ENCODE results near the gene DDA1.

The DDA1 gene

DNA sequence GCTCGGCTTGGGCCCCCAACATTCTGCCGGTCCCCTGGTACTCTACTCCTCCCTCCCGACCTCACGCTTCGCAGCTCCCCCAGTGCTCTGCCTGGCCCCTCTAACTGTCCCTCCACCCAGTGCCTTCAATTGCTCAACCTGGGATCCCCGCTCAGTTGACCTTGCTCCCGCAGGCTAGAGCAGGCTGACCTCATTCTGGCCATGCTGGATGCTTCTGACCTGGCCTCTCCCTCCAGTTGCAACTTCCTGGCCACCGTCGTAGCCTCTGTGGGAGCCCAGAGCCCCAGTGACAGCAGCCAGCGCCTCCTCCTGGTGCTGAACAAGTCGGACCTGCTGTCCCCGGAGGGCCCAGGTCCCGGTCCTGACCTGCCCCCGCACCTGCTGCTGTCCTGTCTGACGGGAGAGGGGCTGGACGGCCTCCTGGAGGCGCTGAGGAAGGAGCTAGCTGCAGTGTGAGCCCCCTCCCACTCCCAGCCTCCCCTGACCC lies 31.6 kb downstream of the DDA1 start:
- peaks cover 3% of the 10 kb centered on the region for H3K27me3 Mint-ChIP-seq (ENCODE audit: low read depth, poor library complexity)
- H3K4me1 Mint-ChIP-seq, result peaks cover 40% of the 10 kb centered on the region
- peaks cover 6% of the 10 kb centered on the region for H3K36me3 Mint-ChIP-seq (ENCODE audit: low read depth)
- TF ChIP-seq, protein P1, sequence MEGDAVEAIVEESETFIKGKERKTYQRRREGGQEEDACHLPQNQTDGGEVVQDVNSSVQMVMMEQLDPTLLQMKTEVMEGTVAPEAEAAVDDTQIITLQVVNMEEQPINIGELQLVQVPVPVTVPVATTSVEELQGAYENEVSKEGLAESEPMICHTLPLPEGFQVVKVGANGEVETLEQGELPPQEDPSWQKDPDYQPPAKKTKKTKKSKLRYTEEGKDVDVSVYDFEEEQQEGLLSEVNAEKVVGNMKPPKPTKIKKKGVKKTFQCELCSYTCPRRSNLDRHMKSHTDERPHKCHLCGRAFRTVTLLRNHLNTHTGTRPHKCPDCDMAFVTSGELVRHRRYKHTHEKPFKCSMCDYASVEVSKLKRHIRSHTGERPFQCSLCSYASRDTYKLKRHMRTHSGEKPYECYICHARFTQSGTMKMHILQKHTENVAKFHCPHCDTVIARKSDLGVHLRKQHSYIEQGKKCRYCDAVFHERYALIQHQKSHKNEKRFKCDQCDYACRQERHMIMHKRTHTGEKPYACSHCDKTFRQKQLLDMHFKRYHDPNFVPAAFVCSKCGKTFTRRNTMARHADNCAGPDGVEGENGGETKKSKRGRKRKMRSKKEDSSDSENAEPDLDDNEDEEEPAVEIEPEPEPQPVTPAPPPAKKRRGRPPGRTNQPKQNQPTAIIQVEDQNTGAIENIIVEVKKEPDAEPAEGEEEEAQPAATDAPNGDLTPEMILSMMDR (IDR thresholded peaks at IDR 0.05), result no peak
- H3K4me3 Mint-ChIP-seq, result no peak overlapping the region
- DNase-seq, result no peak
- H3K9me3 Mint-ChIP-seq, result no peaks in the 10 kb centered on the region
- H3K27ac Mint-ChIP-seq, result no peak overlapping the region

DNA sequence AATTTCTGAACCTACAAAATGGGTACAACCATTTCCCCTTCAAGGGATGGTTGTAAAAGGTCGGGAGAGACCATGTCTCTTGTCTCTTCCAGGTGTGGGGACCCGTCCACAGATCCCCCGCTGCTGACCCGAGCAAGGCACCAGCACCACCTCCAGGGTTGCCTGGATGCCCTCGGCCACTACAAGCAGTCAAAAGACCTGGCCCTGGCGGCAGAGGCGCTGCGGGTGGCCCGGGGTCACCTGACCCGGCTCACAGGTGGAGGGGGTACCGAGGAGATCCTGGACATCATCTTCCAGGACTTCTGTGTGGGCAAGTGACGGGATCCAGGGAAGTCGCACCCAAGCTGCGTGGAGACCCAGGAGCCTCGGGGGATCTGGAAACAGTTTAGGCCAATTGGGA lies 32.0 kb downstream of the DDA1 start:
- peaks cover 45% of the 10 kb centered on the region for H3K4me1 Mint-ChIP-seq
- no peak overlapping the region for H3K27ac Mint-ChIP-seq
- TF ChIP-seq, protein P1 (IDR thresholded peaks at IDR 0.05), result no peak
- H3K4me3 Mint-ChIP-seq, result no peak overlapping the region
- no peak for DNase-seq
- peaks cover 3% of the 10 kb centered on the region for H3K27me3 Mint-ChIP-seq (ENCODE audit: low read depth, poor library complexity)
- no peaks in the 10 kb centered on the region for H3K9me3 Mint-ChIP-seq
- peaks cover 6% of the 10 kb centered on the region for H3K36me3 Mint-ChIP-seq (ENCODE audit: low read depth)

DNA sequence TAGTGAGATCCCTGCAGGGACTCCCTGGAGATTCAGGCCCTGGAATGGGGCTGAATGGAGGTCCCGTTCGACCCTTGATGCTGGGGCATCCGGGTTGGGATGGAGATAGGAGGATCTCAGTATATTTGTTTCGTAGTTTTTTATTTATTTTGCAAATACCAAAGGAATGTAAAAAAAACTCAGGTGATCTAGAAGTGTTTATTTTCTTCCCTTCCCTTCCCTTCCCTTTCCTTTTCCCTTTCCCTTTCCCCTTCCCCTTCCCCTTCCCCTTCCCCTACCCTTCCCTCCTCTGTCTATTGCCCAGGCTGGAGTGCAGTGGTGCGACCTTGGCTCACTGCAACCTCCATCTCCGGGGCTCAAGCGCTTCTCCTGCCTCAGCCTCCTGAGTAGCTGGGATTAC lies 32.5 kb downstream of the DDA1 start:
- no peak overlapping the region for H3K4me3 Mint-ChIP-seq
- DNase-seq, result no peak
- no peaks in the 10 kb centered on the region for H3K9me3 Mint-ChIP-seq
- peaks cover 49% of the 10 kb centered on the region for H3K4me1 Mint-ChIP-seq
- peaks cover 6% of the 10 kb centered on the region for H3K36me3 Mint-ChIP-seq (ENCODE audit: low read depth)
- no peak overlapping the region for H3K27ac Mint-ChIP-seq
- TF ChIP-seq, protein P1 (IDR thresholded peaks at IDR 0.05), result no peak
- peaks cover 3% of the 10 kb centered on the region for H3K27me3 Mint-ChIP-seq (ENCODE audit: low read depth, poor library complexity)

DNA sequence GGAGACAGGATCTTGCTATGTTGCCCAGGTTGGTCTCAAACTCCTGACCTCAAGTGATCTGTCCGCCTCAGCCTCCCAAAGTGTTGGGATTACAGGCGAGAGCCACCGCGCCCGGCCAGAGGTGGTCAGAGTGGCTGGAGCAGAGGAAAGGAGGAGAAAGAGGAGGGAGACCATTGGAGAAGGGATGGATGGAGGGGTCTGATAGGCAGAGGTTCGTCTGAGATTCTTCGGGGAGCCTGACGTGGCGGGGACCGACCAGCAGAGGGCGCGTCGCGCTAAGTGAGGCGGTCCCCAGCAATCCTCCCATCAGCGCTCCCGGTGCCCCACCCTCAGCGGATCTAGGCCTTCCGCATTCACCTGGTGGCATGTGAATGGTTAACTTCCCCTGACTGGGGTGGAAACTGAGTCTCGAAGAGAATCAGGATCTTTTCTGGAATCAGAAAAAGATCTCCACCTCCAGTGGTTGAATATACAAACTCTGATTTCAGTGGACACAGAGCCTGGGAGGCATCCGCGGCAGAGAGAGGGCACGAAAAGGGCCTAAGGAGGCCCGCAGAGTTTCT lies 36.8 kb downstream of the DDA1 start:
- H3K27me3 Mint-ChIP-seq (ENCODE audit: low read depth, poor library complexity), result peaks cover 3% of the 10 kb centered on the region
- no peak overlapping the region for H3K27ac Mint-ChIP-seq
- H3K36me3 Mint-ChIP-seq (ENCODE audit: low read depth), result peaks cover 6% of the 10 kb centered on the region
- no peaks in the 10 kb centered on the region for H3K9me3 Mint-ChIP-seq
- peaks cover 49% of the 10 kb centered on the region for H3K4me1 Mint-ChIP-seq
- DNase-seq, result peak; percentile 89
- TF ChIP-seq, protein P1 (IDR thresholded peaks at IDR 0.05), result peak; percentile 95
- H3K4me3 Mint-ChIP-seq, result no peak overlapping the region

DNA sequence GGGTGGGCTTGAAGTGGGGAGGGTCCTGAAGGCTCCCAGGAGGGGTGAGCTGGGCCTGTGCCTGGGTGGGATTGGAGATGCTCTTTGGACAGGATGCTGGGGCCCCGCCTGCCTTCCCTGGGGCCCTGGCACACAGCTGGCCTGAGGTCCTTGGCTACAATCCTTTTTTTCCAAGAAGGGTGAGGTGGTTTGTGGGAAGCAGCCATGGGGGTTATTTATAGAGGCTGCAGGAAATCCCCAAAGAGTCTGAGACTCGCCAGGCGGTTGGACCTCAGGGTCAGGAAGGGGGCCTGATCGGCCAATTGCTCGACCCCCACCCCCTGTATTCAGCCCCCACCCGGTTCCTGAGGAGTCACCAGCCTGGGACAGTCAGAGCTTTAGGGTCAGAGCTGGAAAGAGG lies 38.0 kb downstream of the DDA1 start:
- H3K4me1 Mint-ChIP-seq, result peaks cover 50% of the 10 kb centered on the region
- H3K27ac Mint-ChIP-seq, result no peak overlapping the region
- H3K9me3 Mint-ChIP-seq, result no peaks in the 10 kb centered on the region
- no peak overlapping the region for H3K4me3 Mint-ChIP-seq
- peaks cover 6% of the 10 kb centered on the region for H3K36me3 Mint-ChIP-seq (ENCODE audit: low read depth)
- TF ChIP-seq, protein P1 (IDR thresholded peaks at IDR 0.05), result no peak
- H3K27me3 Mint-ChIP-seq (ENCODE audit: low read depth, poor library complexity), result peaks cover 3% of the 10 kb centered on the region
- DNase-seq, result no peak

DNA sequence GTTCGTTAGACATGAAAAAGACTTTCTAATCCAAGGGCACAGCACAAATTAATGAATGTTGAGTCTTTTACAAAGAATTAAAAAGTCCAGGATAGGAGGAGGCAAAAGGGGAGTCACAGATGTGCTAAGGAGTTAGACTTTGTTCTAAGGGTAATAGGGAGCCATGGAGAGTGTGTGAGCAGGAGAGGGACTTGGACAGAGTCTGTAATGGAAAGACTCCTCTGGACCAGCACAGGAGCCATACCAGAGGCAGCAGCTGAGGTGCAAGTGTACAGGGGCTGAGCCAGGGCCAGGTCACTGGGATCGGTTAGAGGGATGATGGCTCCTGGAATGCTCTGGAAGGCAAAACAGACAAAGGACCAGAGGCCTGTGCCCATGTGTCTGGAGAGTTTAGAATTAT lies 38.5 kb downstream of the DDA1 start:
- no peak for DNase-seq
- peaks cover under 1% of the 10 kb centered on the region for H3K27me3 Mint-ChIP-seq (ENCODE audit: low read depth, poor library complexity)
- H3K4me1 Mint-ChIP-seq, result peaks cover 53% of the 10 kb centered on the region
- no peaks in the 10 kb centered on the region for H3K9me3 Mint-ChIP-seq
- H3K27ac Mint-ChIP-seq, result no peak overlapping the region
- no peak overlapping the region for H3K4me3 Mint-ChIP-seq
- H3K36me3 Mint-ChIP-seq (ENCODE audit: low read depth), result peaks cover 1% of the 10 kb centered on the region
- TF ChIP-seq, protein P1 (IDR thresholded peaks at IDR 0.05), result no peak
